H1 (cell line): ENCODE measurements around the gene CHRDL1. TPM values are rescaled to one million over a fixed set of nuclear protein-coding genes. Genes with fewer than 3 reads are reported as not detected.

Source experiments
- ATF2 ChIP-seq: IDR thresholded peaks from 2 replicates; pipeline ENCODE4 v1.6.1; 2012; ENCODE audit warnings: low read length, inconsistent platforms
- BACH1 ChIP-seq: IDR thresholded peaks from 2 replicates; pipeline ENCODE4 v1.6.1; 2012; ENCODE audit warnings: low read length, improper control_type of control experiment
- CHD1 ChIP-seq: IDR thresholded peaks from 2 replicates; pipeline ENCODE4 v1.6.1; 2012; ENCODE audit warnings: low read depth, low read length, improper control_type of control experiment
- CTCF ChIP-seq, 3 experiments: IDR thresholded peaks; 1 replicate in 2 of 3; 2 replicates in 1 of 3; pipeline versions ENCODE4 v1.5.1 to v1.6.1; 2011; ENCODE audit warnings: low read length in 3 of 3, mild to moderate bottlenecking in 3 of 3, inconsistent platforms in 2 of 3, low read depth in 1 of 3, moderate library complexity in 1 of 3; ENCODE audit not compliant: insufficient read depth in 1 of 3; ENCODE audit errors: control extremely low read depth in 1 of 3
- HDAC6 ChIP-seq: IDR thresholded peaks from one replicate; pipeline ENCODE4 v1.7.1; 2012; ENCODE audit warnings: low read depth, mild to moderate bottlenecking, inconsistent platforms, low read length, moderate library complexity
- KDM4A ChIP-seq: IDR thresholded peaks from one replicate; pipeline ENCODE4 v1.7.1; 2012; ENCODE audit warnings: low read depth, mild to moderate bottlenecking, moderate library complexity, low read length, inconsistent platforms; ENCODE audit not compliant: severe bottlenecking
- KDM5A ChIP-seq: fragments of 200-600 bp; IDR thresholded peaks from 2 replicates; pipeline ENCODE4 v1.7.1; 2012; ENCODE audit warnings: mild to moderate bottlenecking, low read length, inconsistent platforms, mixed read lengths
- MAFK ChIP-seq: IDR thresholded peaks from 2 replicates; pipeline ENCODE4 v1.6.1; 2012; ENCODE audit warnings: low read depth, mild to moderate bottlenecking, improper control_type of control experiment, low read length
- SIN3A ChIP-seq, 2 experiments: IDR thresholded peaks in 1 of 2; conservative IDR thresholded peaks in 1 of 2; 2 replicates each; pipeline ENCODE4 v1.6.1; 2011 to 2012; ENCODE audit warnings: low read length in 2 of 2, improper control_type of control experiment in 1 of 2, low read depth in 1 of 2, mild to moderate bottlenecking in 1 of 2
- SRF ChIP-seq: IDR thresholded peaks from 2 replicates; pipeline ENCODE4 v1.6.1; 2011; ENCODE audit warnings: mild to moderate bottlenecking, low read depth, low read length, moderate library complexity
- TCF12 ChIP-seq: IDR thresholded peaks from 2 replicates; pipeline ENCODE4 v1.6.1; 2011; ENCODE audit warnings: low read depth, mild to moderate bottlenecking, low read length
- TEAD4 ChIP-seq: IDR thresholded peaks from 2 replicates; pipeline ENCODE4 v1.6.1; 2012; ENCODE audit warnings: low read depth, low read length, inconsistent platforms, mixed read lengths
- ZNF274 ChIP-seq: IDR thresholded peaks from 2 replicates; pipeline ENCODE4 v1.7.0; 2012; ENCODE audit warnings: low read length, borderline replicate concordance; ENCODE audit errors: extremely low read depth
- polyA plus RNA-seq, 7 experiments: library from polyadenylated mRNA; depleted of rRNA in 3 of 7; stranded (reverse) in 5 of 7; unstranded in 2 of 7; fragments of >200 nt in 5 of 7; fragments of 200-250 nt in 2 of 7; gene quantifications; 1 replicate in 5 of 7; 2 replicates in 1 of 7; 4 replicates in 1 of 7; pipeline versions ENCODE4 v1.2.1 to v1.2.3, GENCODE V29; 2011 to 2013; ENCODE audit warnings: missing spikeins in 2 of 7, mixed read lengths in 2 of 7
- total RNA-seq: library from RNA; stranded (reverse); fragmentation: NEBNext Ultra II Directional; extraction: Animal tissue kit (Norgen Biotek cat#: 25700); gene quantifications from 2 replicates; pipeline ENCODE4 v1.2.1, GENCODE V29; 2021

CHRDL1 gene
- total and polyA plus RNA-seq, 2 of the 8 experiments (the other 6 are each of a cell fraction or from before 2014, with no cell fraction given) = 5.6 to 15.6 TPM

GRCh38 chrX:110667706-110668105 lies 127.9 kb downstream of the CHRDL1 start (continued):
- no peak for TF ChIP-seq CTCF (IDR thresholded peaks at IDR 0.05; ENCODE audit: control extremely low read depth in 1 of 3, insufficient read depth in 1 of 3, low read depth in 1 of 3, low read length in 3 of 3)
- TF ChIP-seq TEAD4 = peak; percentile 93
- TF ChIP-seq HDAC6 = no peak
- no peak for TF ChIP-seq SRF
- no peak for TF ChIP-seq CHD1
- no peak for TF ChIP-seq MAFK
- TF ChIP-seq KDM5A = no peak
- TF ChIP-seq TCF12 = no peak
- no peak for TF ChIP-seq BACH1
- TF ChIP-seq SIN3A (conservative IDR thresholded peaks at IDR 0.05 in 1 of 2, IDR thresholded peaks at IDR 0.05 in 1 of 2; ENCODE audit: low read depth in 1 of 2, low read length in 2 of 2) = no peak
- TF ChIP-seq ZNF274 = no peak
- TF ChIP-seq ATF2 = no peak
- no peak for TF ChIP-seq KDM4A
